ENCODE results near the gene GPC2. TPM values are rescaled to one million over a fixed set of nuclear protein-coding genes. Genes with fewer than 3 reads are reported as not detected.

The GPC2 gene, protein sequence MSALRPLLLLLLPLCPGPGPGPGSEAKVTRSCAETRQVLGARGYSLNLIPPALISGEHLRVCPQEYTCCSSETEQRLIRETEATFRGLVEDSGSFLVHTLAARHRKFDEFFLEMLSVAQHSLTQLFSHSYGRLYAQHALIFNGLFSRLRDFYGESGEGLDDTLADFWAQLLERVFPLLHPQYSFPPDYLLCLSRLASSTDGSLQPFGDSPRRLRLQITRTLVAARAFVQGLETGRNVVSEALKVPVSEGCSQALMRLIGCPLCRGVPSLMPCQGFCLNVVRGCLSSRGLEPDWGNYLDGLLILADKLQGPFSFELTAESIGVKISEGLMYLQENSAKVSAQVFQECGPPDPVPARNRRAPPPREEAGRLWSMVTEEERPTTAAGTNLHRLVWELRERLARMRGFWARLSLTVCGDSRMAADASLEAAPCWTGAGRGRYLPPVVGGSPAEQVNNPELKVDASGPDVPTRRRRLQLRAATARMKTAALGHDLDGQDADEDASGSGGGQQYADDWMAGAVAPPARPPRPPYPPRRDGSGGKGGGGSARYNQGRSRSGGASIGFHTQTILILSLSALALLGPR
- 0.66 and 1.9 TPM in 2 replicates for total RNA-seq

DNA sequence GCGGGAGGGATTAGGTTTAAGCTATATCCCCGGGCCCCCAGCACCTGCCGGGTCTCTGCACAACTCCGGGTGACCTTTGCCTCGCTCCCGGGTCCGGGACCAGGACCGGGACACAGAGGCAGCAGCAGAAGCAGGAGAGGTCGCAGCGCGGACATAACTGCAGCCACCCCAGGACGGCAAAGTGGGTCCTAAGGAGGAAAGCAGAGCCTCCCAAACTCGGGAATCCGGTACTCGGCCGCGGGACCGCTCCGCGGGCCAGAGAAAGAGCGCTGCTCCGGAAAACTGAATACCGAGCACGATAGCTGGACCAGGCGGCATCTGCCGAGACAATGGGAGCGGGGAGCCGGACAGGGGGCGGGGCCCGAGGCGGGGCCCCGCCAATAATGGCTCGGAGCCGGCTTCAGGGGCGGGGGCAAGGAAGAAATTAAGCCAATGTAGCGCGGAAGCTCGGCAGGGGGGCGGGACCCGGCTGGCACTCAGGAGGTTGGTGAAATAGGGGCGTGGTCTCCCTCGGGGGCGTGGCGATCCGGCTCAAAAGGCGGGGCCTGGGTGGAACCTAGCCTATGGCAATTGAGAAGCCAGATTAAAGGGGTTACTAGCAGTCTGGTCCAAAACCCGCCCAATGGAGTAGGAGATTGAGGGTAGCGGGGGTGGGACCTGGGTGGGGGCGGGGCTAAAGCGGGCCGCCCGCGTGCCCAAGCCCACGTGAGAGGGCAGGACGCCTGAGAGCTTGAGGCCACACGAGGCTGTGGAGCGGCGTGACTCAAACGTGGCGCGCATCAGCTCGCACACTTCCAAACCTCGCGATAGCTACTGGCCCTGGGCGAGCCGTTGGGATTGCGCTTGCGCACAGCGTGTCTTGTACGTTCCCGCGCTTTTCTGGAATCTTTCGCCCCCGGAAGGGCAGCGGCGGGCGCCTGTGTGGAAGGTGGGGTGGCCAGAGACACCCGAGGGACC, at the start of gene GPC2, which contains the start of gene STAG3:
GPC2 (minus strand) TSS at position 337 of the 957 bp plus-strand sequence; CDS start at position 155, 182 bp downstream.
STAG3 (plus strand) TSS at position 874 of the 957 bp plus-strand sequence. CDS start 2,639 bp downstream, outside the sequence.

GRCh38 chr7:100219801-100220585, 42.8 kb upstream of the GPC2 start, which contains the start of gene PVRIG:
PVRIG (plus strand) TSS chr7:100219949; CDS start chr7:100219971, 22 bp downstream.

GRCh38 chr7:100158229-100159098, 18.7 kb downstream of the GPC2 start, which contains the start of gene TRAPPC14:
TRAPPC14 (minus strand) TSS chr7:100158723; CDS start chr7:100158499, 224 bp downstream.

DNA sequence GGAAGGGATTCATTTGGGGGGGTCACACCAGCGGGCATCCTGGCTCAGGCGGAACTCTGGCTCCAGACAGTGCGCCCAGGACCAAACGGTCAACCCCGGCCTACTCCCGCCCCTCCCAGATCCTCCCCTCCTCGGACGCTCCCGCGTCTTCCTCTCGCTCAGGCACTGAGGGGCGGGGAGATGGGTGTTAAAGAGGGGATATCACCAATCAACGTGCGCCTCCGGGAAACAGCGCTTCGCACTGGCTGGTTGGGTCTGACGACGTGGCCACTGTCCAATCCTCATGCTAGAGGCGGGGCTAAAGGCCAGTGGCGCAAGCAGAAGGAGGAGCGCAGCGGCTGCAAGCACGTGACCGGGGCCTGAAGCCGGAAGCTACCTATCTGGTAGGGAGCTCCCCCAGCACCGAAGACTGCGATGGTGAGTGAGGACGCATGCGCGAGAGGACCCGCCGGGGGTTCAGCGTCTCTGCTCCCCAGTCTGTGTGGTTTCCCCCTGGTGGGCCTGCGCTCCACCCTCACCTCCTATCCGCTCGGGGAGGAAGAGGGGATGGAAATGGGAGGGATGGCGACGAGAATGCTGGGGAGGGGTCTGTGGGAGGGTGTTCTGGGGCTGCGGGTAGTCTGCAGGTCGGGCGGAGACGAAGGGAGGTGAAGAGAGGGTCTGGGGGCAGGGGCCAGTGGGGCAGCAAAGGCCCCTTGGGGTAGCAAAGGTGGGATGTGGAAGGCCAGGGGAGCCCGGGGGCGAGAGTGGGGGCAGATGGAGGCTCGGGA, 28.4 kb downstream of the GPC2 start, which contains the start of gene LAMTOR4:
LAMTOR4 (plus strand) TSS at position 360 of the 770 bp plus-strand sequence; CDS start at position 415, 55 bp downstream.

GRCh38 chr7:100126931-100127865, 50.0 kb downstream of the GPC2 start, which contains the start of gene MBLAC1:
MBLAC1 (plus strand) TSS chr7:100126967; CDS start chr7:100127396, 429 bp downstream.

Other genes starting within 250 kb of the GPC2 start
- gene GJC3, start 247.8 kb downstream of the GPC2 start, total RNA-seq: not detected in 2 replicates
- not detected in 2 replicates for gene AZGP1, start 201.3 kb downstream of the GPC2 start, total RNA-seq
- gene ZKSCAN1, start 161.8 kb downstream of the GPC2 start, total RNA-seq: 31.9 and 33.3 TPM in 2 replicates
- gene ZSCAN21, start 127.6 kb downstream of the GPC2 start, total RNA-seq: 7.9 and 10.5 TPM in 2 replicates
- gene ZNF3, start 95.7 kb downstream of the GPC2 start, total RNA-seq: 31.7 and 41.1 TPM in 2 replicates
- 122 and 154 TPM in 2 replicates for gene COPS6, start 88.4 kb downstream of the GPC2 start, total RNA-seq
- 24.1 and 179 TPM in 2 replicates for gene MCM7, start 76.0 kb downstream of the GPC2 start, total RNA-seq
- gene AP4M1, start 75.7 kb downstream of the GPC2 start, total RNA-seq: 26.7 and 26.9 TPM in 2 replicates
- gene TAF6, start 58.0 kb downstream of the GPC2 start, total RNA-seq: 43.8 and 74.3 TPM in 2 replicates
- gene CNPY4, start 57.7 kb downstream of the GPC2 start, total RNA-seq: 19.3 and 30.9 TPM in 2 replicates
- gene MBLAC1, start 50.4 kb downstream of the GPC2 start, total RNA-seq: 2.6 and 2.9 TPM in 2 replicates
- 41.8 and 67.4 TPM in 2 replicates for gene LAMTOR4, start 28.5 kb downstream of the GPC2 start, total RNA-seq
- 10.9 and 12.7 TPM in 2 replicates for gene TRAPPC14, start 18.7 kb downstream of the GPC2 start, total RNA-seq
- gene GAL3ST4, start 8.8 kb downstream of the GPC2 start, total RNA-seq: 2.2 and 2.6 TPM in 2 replicates
- gene STAG3, start 537 bp upstream of the GPC2 start, total RNA-seq: 0.44 and 1.1 TPM in 2 replicates
- not detected in 2 replicates for gene PVRIG, start 42.6 kb upstream of the GPC2 start, total RNA-seq
- gene SPDYE3, start 130.3 kb upstream of the GPC2 start, total RNA-seq: not detected in 2 replicates
- gene PILRB, start 180.7 kb upstream of the GPC2 start, total RNA-seq: 7.0 and 19.8 TPM in 2 replicates
- not detected in 2 replicates for gene PILRA, start 196.1 kb upstream of the GPC2 start, total RNA-seq

All from placental pericyte (primary cell).